HG03432 (cell line): ENCODE measurements around the gene PIAS2.
"Not testable (repeated sequence)": the region's sequence is repeated elsewhere in the genome, so short reads cannot be mapped to it uniquely, and the experiment has no call there.

Source experiments
- ATAC-seq: cut with Tn5 transposase; IDR thresholded peaks from one replicate; pipeline ENCODE4 v1.9.1; 2021; ENCODE audit warnings: mild to moderate bottlenecking, moderate library complexity; ENCODE audit not compliant: unreplicated experiment

PIAS2 gene

GRCh38 chr18:46903406-46903805 lies 13.9 kb downstream of the PIAS2 start:
- ATAC-seq, result no peak

- ATAC-seq, result peak; percentile 81
Measured at GRCh38 chr18:46899274-46899948, 17.9 kb downstream of the PIAS2 start.

GRCh38 chr18:46894124-46894523 lies 23.2 kb downstream of the PIAS2 start:
- ATAC-seq, result no peak

DNA sequence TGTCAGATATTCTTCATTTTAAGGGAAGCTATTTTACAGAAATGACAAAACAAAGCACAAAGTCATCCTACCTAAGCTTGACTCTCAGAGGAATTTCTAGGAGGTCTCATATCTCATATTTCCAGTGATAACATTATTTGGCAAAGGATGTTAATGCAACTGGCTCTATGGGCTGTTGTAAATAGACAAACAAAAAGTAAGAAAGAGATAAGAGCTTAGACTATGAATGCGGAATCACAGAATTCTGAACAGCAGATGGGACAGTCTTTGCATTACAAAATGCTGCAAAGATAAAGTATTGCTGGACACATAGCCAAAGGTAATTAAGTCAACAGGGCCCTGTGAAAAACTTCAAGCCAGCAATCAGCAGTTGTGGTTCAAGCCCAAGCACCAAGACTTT lies 23.9 kb downstream of the PIAS2 start:
- ATAC-seq, result no peak

DNA sequence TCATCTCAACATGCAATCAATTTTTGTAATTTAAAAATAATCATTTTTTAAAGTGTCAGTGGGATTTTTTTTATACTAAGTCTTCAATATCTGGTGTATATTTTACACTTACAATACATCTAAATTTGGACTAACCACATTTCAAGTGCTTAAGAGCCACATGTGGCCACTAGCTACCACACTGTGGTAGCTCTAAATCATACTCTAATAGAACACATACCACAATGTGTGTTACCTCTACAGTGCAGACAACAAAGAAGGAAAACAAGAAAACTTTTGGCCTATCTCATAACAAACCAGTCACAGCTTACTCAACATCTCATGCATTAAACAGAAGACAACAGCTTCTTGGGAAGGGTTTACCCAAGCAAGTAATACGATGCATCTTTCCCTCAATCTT lies 24.5 kb downstream of the PIAS2 start:
- ATAC-seq, result peak; percentile 53

DNA sequence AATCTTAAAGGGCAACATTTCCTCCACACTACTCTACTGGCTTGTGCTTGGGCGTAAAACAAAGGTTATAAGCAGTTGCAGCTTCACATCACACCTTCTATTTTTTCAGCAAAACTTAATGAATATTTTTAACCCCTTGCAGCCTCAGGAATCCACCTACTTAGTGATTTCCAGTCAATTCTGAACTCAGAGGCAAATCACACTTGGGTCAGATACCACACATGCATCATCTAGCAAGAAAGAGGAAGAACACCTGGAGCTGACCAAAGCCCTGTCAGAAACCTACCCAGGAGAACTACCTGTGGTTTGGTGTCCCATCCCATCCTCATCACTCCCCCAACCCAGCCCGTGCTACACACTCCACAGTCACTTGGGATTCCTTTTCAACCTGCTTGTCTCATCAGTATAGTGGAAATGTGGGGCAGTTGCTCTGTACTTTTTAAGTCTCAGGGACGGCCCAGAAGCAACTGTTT lies 25.5 kb downstream of the PIAS2 start:
- ATAC-seq, result peak; percentile 84

GRCh38 chr18:46888965-46889364 lies 28.3 kb downstream of the PIAS2 start:
- no peak for ATAC-seq

DNA sequence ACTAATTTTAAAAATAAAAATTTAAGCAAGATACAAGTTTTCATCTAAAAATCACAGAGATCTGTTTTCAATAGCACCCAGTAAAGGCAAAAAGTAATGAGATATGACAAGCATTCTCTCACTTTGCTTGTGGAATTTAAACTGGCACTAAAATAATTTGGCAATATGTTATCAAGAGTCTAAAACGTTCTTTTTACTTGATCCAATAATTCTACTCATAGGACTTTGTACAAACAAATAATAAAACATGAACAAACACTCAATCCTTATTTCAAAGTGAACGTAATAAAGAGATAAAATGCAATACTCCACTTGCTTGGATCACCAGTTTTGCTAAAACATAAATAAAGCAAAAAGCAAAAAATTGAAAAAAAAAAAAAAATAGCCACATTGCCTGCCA lies 30.4 kb downstream of the PIAS2 start:
- ATAC-seq, result no peak

- no peak for ATAC-seq
Measured at GRCh38 chr18:46883180-46883579, 34.1 kb downstream of the PIAS2 start.

- no peak for ATAC-seq
Measured at GRCh38 chr18:46877329-46877987, 39.8 kb downstream of the PIAS2 start.

- no peak for ATAC-seq
Measured at GRCh38 chr18:46868169-46868921, 49.0 kb downstream of the PIAS2 start.

DNA sequence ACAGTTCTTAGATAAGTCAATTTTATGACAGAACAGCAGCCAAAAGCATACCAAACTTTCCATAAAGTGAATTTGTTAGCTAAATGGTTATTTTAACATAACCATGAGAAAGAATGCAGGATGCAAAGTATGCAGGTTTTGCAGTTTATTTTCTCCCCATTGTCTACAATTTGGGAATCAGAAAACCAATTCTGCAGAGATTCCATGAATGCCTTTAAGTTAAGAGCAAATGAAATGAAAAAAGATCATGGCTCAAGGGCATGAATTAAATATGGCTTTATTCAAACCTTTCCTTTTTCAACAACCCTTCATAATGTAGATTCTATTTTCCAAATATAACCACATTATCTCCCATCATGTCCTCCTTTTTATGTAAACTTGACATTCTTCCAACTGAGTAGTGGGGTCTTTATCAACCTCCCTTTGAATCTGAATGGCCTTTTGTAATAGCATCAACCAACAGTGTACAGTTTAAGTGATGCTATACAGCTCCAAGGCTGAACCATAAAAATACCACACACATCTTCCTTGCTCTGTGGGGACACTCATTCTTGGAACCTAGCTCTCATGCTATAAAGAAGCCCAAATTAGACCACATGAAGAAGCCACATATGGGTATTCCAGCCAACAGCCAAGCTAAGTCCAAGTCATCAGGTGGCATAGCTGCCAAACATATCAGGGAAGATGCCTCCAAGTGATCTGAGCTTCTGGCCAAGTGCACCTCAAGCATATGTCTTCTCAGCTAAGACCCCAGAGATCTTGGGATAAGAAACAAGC lies 49.8 kb downstream of the PIAS2 start:
- no peak for ATAC-seq

GRCh38 chr18:46866523-46866922 lies 50.8 kb downstream of the PIAS2 start:
- ATAC-seq, result no peak

- ATAC-seq, result not testable (repeated sequence)
Measured at GRCh38 chr18:46865245-46865644, 52.1 kb downstream of the PIAS2 start.

DNA sequence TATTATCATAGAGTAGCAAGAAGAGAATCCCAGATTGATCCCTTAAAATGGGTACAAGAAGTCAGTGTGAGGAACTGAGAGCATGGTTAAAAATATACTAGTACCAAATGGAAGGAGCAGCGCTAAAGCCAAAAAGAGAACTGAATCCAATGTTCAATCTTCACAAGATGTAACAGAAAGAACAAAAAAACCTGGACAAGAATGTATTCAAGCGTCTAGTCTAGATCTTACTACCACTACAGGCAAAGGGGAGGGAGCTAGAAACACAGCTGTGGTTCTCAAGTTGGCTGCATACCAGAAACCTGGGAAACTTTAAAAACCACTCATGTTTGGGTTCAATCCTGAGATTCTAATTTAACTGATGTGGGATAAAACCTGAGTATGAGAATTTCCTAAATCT lies 57.5 kb downstream of the PIAS2 start:
- ATAC-seq, result peak; percentile 65

GRCh38 chr18:46858290-46858689 lies 59.0 kb downstream of the PIAS2 start:
- ATAC-seq, result no peak

GRCh38 chr18:46856973-46857372 lies 60.3 kb downstream of the PIAS2 start:
- ATAC-seq, result no peak

GRCh38 chr18:46849007-46849406 lies 68.3 kb downstream of the PIAS2 start:
- ATAC-seq, result no peak

GRCh38 chr18:46843372-46843771 lies 73.9 kb downstream of the PIAS2 start:
- no peak for ATAC-seq

DNA sequence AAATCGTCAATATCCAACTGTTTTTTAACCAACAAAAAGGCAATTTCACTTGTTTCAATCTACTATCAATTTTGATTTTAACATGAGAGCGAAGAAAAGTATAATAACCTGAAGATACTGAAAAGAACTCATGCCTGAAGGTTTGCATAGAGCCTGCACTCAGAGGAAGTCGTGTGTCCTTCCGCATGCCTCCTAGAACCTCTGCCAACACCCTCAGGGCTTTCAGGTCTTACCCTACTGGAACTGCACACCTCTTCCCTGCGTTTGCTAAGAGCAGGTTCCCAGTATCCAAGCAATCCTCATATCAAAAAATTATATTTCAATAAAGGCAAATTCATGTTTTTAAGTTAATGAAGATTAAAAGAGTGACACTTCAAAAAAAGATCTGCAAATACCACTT lies 74.7 kb downstream of the PIAS2 start:
- ATAC-seq, result no peak

DNA sequence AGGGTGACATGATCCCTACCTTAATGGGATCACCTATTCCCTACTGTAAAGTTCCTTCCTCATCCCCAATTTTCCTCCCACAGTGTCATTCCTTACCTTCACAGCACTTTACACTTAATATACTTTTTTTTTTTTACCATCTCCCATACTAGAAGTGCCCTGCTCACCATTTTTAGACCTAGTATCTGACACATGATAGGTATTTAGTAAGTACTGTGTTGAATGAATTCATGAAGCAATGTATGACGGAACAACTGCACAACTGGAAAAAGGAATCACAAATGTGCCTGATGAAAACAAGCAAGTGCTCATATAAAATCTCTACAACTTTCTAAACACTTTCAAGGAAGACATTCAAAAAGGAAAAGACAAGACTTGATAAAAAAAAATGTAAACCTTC lies 83.4 kb downstream of the PIAS2 start:
- ATAC-seq, result no peak
